ENCODE data around the gene PPP3R2.

- no peak for TF ChIP-seq ZFP30 (CRISPR knock-in tag; IDR thresholded peaks at IDR 0.05)
- TF ChIP-seq ZNF8 (CRISPR knock-in tag; IDR thresholded peaks at IDR 0.05) = no peak
- no peak for TF ChIP-seq SNAI2 (CRISPR knock-in tag; IDR thresholded peaks at IDR 0.05)
- no peak for TF ChIP-seq PATZ1 (CRISPR knock-in tag; IDR thresholded peaks at IDR 0.05; ENCODE audit: borderline replicate concordance)
These were observed 26.9 kb downstream of the PPP3R2 start for GRCh38 chr9:101567725-101568350.

Data from SK-N-SH treated with all-trans-retinoic acid at 6 μM for 48 hours (cell line).